ENCODE data around the gene AMOTL2.

Gene AMOTL2

DNA sequence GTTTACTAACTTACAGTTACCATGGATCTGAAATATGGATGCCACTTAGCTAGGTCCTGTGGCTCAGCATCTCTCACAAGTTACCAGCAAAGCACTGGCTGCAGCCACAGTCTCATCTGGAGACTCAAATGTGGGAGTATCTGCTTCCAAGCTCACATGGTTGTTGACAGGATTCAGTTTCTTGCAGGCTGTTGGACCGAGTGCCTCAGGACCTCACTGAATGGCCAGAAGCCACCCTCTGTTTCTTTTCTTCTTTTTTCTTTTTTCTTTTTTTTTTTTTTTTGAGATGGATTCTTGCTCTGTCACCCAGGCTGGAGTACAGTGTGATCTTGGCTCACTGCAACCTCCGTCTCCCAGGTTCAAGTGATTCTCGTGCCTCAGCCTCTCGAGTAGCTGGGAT is 20.1 kb upstream of the AMOTL2 start:
- no peak overlapping the region for H3K27ac ChIP-seq
- peaks cover 7% of the 10 kb centered on the region for H3K9me3 ChIP-seq (ENCODE audit: severe bottlenecking)
- no peak overlapping the region for H3K4me3 ChIP-seq (ENCODE audit: low read depth, low read length)
- no peak for DNase-seq
- no peaks in the 10 kb centered on the region for H3K36me3 ChIP-seq
- H3K27me3 ChIP-seq (ENCODE audit: insufficient read depth, low read depth, severe bottlenecking), result no peaks in the 10 kb centered on the region
- TF ChIP-seq, protein P1, sequence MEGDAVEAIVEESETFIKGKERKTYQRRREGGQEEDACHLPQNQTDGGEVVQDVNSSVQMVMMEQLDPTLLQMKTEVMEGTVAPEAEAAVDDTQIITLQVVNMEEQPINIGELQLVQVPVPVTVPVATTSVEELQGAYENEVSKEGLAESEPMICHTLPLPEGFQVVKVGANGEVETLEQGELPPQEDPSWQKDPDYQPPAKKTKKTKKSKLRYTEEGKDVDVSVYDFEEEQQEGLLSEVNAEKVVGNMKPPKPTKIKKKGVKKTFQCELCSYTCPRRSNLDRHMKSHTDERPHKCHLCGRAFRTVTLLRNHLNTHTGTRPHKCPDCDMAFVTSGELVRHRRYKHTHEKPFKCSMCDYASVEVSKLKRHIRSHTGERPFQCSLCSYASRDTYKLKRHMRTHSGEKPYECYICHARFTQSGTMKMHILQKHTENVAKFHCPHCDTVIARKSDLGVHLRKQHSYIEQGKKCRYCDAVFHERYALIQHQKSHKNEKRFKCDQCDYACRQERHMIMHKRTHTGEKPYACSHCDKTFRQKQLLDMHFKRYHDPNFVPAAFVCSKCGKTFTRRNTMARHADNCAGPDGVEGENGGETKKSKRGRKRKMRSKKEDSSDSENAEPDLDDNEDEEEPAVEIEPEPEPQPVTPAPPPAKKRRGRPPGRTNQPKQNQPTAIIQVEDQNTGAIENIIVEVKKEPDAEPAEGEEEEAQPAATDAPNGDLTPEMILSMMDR (IDR thresholded peaks at IDR 0.05; ENCODE audit: low read depth, low read length), result no peak

DNA sequence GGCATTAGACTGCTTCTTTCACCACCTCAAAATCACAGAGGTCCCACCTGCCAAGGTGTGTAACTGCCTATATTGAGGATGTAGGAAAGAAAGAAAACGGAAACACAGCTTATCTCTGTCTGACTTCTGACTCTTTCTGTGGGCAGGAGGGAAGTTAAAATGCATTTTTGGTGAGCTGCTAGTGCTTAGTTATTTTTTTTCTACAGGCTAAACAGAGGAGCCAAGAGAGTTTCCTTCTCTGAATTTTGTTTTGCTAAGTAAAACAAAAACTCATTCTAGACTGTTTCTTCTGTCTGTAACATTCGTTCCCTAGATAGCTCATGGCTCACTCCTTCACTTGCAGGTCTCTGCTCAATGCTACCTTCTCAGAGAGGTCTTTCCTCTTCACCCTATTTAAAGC is 18.8 kb upstream of the AMOTL2 start:
- Histone ChIP-seq H3K4me3 (ENCODE audit: low read depth, low read length) (no peak overlapping the region), H3K27me3 (ENCODE audit: insufficient read depth, low read depth, severe bottlenecking) (no peaks in the 10 kb centered on the region), H3K9me3 (ENCODE audit: severe bottlenecking) (peaks cover 7% of the 10 kb centered on the region), H3K36me3 (no peaks in the 10 kb centered on the region), H3K27ac (no peak overlapping the region)
- DNase-seq, result no peak
- TF ChIP-seq, protein P1 (IDR thresholded peaks at IDR 0.05; ENCODE audit: low read depth, low read length), result no peak

DNA sequence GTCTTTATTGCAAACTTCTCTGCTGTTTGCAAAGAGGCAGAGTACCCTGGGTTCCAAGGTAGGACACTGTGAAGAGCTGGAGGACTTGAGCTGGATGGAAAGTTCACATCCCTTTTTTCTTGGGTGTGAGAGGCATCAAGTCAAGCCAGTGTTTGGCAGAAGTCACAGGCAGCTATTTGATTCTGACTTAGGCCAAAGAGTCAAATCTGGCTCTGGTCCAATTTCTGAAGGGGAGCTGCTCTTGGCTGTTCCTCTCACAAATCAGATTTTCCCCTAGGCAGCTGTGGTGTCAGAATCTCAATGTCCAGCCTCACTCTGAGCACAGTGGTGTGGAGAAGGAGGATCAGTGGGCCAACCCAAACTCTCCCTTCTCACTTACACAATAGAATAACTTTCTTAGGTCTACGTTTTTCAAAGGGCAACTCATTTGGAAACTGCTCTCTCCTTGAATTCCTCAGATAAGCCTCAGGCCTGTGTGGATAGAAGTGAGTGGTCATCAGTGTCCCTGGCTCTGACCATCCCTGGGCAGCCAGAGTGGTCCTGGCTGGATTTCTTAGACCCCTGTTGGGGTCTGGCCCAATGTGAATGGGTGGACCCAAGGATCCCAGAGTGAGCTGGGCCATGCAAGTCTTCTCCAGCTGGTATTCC is 18.2 kb upstream of the AMOTL2 start:
- Histone ChIP-seq H3K9me3 (ENCODE audit: severe bottlenecking) (peaks cover 7% of the 10 kb centered on the region), H3K27me3 (ENCODE audit: insufficient read depth, low read depth, severe bottlenecking) (no peaks in the 10 kb centered on the region), H3K4me3 (ENCODE audit: low read depth, low read length) (no peak overlapping the region), H3K36me3 (no peaks in the 10 kb centered on the region), H3K27ac (no peak overlapping the region)
- TF ChIP-seq, protein P1 (IDR thresholded peaks at IDR 0.05; ENCODE audit: low read depth, low read length), result no peak
- DNase-seq, result no peak

GRCh38 chr3:134389865-134390264 is 15.6 kb upstream of the AMOTL2 start:
- Histone ChIP-seq H3K9me3 (ENCODE audit: severe bottlenecking) (peaks cover 7% of the 10 kb centered on the region), H3K36me3 (no peaks in the 10 kb centered on the region), H3K27me3 (ENCODE audit: insufficient read depth, low read depth, severe bottlenecking) (no peaks in the 10 kb centered on the region), H3K27ac (no peak overlapping the region), H3K4me3 (ENCODE audit: low read depth, low read length) (no peak overlapping the region)
- TF ChIP-seq, protein P1 (IDR thresholded peaks at IDR 0.05; ENCODE audit: low read depth, low read length), result no peak
- DNase-seq, result no peak

- Histone ChIP-seq H3K36me3 (no peaks in the 10 kb centered on the region), H3K4me3 (ENCODE audit: low read depth, low read length) (no peak overlapping the region), H3K27me3 (ENCODE audit: insufficient read depth, low read depth, severe bottlenecking) (no peaks in the 10 kb centered on the region), H3K9me3 (ENCODE audit: severe bottlenecking) (peaks cover 11% of the 10 kb centered on the region), H3K27ac (no peak overlapping the region)
- no peak for DNase-seq
- TF ChIP-seq, protein P1 (IDR thresholded peaks at IDR 0.05; ENCODE audit: low read depth, low read length), result no peak
Observed at GRCh38 chr3:134388788-134389485, 14.7 kb upstream of the AMOTL2 start.

Measured in WERI-Rb-1 (cell line).